ENCODE results near the gene PKLR.
"Not testable (repeated sequence)": the region's sequence is repeated elsewhere in the genome, so short reads cannot be mapped to it uniquely, and the experiment has no call there.

GRCh38 chr1:155291006-155291405 lies 10.2 kb downstream of the PKLR start:
- not testable (repeated sequence) for TF ChIP-seq POLR2A (IDR thresholded peaks at IDR 0.05; ENCODE audit: low read depth, low read length); CTCF (conservative IDR thresholded peaks at IDR 0.05; ENCODE audit: low read depth, low read length); NFE2L2 (IDR thresholded peaks at IDR 0.05; ENCODE audit: low read depth, low read length); USF2 (IDR thresholded peaks at IDR 0.05; ENCODE audit: low read depth, low read length); SMC3 (IDR thresholded peaks at IDR 0.05; ENCODE audit: low read depth, low read length); FOS (IDR thresholded peaks at IDR 0.05; ENCODE audit: low read depth, low read length); CHD1 (IDR thresholded peaks at IDR 0.05; ENCODE audit: low read depth, low read length); RFX5 (IDR thresholded peaks at IDR 0.05; ENCODE audit: low read depth, low read length); MAZ (IDR thresholded peaks at IDR 0.05; ENCODE audit: borderline replicate concordance, low read depth, low read length)
